ENCODE results near the gene TJAP1.
"Not testable (repeated sequence)": the region's sequence is repeated elsewhere in the genome, so short reads cannot be mapped to it uniquely, and the experiment has no call there.

Gene TJAP1

DNA sequence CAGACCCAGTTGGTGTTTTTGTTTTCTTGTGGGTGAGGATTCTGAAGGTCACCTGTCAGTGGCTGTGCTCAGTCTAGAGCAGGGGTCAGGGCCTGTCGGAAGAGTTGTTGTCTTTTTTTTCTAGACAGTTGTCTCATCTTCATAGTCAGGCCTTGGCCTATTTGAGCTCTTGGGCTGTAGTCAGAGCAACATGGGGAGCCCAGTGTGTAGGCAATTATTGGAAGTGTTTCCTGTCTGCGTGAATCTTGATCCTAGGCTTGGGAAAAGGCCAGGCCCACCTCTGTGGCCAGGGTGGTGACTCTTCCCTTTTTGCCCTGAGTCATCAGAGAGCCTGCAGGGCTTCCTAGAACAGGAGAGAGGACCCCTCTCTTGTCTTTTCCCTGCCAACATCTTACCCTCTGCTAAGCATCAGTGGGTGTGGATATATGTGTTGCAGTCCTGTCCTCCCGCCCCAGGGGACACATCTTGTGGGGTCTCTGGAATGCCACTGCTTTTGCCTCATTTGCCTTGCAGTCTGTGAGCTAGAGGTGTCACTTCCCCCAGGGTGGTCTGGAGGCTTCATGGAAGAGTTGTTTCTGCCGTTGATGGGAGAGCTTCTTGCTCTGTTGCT, 11.4 kb downstream of the TJAP1 start:
- DNase-seq: no peak

DNA sequence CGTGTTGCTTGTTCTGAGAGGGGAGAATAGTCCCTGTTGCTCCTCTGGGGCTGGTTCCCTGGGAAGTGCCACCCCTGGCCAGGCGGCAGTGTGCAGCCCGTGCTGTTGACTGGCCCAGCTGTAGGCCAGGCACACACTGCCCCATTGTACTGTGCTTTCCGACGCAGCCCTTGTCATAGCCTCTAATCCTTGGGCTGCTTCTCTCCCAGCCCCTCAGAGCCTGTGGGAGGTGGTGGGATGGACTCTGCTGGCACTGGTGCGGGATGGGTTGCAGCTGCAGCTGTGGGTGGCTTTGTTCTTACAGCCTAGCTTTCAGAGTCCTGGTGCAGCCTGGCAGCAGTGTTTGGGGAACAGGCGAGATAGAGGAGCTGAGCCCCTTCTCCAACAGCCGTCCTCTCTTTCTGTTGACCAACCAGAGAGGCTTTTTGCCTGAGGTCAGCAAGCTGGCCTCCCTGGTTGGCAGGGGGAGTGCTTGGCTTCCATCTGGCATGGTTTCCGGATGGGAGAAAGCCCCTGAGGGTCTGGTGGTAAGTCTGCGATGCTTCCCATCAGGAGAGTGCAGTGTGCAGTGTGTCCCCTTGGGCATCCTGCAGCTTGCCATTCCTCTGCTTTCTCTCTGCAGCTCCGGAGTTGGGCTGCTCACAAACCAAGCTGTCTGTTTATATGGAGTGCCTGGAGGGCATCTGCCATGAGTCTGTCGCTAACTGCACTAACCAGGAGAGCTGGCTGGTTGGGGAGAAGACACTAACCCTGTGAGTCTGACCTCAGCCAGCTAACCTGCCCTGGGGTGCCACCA, 12.1 kb downstream of the TJAP1 start:
- no peak for DNase-seq

DNA sequence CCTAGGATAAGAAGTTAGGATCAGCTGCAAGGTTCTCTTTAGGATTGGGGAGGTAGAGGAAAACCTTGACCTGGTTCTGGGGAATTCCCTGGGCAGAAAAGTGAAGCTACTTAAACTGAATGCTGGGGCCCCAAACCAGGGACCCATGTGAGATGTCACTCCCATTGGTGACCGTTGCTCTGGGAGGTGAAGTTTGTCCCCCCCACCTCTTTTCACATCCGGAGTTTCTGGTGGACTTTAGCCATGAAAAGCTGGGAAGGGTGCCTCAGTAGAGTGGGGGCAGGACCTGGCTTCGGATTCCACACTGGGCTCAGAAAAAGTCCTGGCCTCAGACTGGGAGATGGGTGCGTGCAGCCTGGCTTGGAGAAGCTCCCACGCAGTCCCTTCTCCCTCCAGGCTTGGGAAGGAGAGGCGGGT, 13.2 kb downstream of the TJAP1 start:
- no peak for DNase-seq

DNA sequence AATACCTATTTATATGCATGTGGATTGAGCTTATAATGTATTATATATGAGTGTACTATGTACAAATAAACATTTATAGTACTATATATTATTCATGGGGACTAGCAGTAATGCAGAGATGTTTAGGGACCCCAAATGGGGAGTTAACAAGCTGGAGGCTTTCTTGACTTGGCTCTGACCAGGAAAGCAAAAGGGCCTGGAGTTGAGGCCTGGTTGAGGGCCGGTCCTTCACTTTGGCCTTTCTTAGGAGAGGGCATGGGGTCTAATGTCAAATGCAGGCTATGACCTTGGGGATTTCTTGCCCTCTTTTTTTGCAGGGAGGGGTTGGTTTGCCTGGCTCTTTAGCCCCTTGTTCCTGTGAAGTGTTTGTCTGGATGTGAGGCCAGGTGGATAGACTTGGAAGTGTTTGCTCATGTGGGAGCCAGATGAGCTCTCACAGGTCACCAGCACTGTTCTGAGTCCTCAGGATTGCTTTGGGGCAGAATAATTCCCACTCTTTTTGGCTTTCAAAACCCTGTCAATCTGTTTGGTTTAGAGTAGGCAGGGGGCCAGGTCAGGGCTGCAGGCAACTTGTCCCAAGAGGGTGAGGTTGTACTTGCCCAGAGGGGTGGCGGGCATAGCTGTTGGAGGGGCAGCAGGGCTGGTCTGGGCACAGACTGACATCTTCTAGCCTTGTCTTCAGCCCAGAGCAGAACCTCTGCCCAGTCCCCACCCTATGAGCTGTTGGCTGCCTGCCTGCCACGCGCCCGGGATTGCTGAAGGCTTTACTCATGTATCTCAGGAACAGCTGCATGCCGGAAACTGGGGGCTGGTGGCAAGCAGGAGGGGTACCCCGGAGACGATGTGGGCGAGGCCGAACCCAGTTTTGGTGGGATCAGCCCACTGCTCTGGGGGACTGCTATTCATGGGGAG, 14.6 kb downstream of the TJAP1 start:
- DNase-seq: no peak

DNA sequence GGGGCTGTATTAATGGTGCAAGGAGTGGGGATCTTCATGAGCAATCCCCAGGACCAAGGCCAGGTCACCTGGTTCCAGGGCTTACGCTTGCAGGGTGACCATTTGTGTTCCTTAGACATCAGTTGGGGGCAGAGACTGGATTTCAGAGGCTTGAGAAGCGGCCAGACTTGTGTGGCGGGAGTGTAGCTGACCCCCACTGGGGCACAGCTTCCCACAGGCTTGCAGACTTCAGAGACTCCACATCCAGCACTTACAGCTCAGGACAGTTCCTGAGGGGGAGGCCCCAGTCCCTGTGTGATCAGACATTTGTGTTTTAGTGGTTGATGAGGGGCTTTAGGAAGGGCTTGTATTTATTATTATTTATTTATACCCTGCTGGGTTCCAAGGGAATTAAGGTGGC, 15.3 kb downstream of the TJAP1 start:
- DNase-seq: no peak

DNA sequence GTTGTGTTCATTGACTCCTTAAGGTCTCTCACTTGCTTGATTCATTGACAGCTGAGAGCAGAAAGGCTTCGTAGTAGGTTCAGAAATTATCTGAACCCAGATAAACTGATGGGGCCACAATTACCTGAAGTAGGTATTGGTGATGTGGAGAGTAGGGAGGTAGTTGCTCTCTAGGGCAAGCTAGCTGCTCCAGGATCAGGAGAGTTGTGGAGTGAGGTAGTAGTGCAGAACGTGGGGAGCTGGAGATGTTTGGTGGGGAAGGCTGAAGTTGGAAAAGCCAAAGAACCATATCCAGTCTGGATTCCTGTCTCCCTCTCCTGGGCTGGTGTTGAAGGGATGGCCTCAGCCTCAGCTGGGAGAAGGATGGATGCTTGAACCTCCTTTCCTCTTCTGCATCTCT, 15.9 kb downstream of the TJAP1 start:
- no peak for DNase-seq

DNA sequence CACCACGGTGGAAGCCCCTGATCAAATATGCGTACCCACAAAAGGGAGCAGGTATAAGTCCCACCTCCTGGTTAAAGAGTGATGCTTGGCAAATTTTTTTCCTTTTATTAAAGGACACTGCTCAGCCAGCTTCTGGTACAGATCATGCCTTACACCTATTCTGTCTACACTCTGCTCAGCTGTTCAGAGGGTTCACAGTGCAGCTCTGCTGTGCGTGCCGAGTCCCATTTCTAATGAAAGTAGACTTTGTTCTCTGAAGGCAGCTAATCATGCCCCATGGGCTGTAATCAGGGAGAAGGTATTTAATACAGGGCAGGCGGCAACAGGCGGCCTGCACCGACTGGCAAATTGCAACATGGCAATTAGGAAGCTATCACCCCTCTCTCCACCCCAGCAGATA, 16.5 kb downstream of the TJAP1 start:
- DNase-seq: no peak

DNA sequence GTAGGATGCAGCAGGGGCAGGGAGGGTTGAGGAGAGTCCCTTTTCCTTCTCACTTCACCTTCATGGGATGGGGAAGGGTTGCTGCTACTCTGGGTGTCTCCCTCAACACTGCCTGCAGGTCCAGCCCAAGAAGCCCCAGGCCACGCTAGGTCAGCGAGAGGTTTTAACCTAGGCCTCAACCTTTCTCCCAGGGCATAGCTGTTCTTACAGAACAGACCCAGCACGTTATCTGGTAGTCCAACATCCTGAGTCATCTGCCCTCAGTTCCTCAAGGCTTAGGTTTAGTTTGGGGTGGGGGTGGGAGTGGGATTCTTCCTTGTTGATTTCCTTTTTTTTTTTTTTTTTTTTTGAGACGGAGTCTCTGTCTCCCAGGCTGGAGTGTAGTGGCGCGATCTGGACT, 17.0 kb downstream of the TJAP1 start:
- no peak for DNase-seq

DNA sequence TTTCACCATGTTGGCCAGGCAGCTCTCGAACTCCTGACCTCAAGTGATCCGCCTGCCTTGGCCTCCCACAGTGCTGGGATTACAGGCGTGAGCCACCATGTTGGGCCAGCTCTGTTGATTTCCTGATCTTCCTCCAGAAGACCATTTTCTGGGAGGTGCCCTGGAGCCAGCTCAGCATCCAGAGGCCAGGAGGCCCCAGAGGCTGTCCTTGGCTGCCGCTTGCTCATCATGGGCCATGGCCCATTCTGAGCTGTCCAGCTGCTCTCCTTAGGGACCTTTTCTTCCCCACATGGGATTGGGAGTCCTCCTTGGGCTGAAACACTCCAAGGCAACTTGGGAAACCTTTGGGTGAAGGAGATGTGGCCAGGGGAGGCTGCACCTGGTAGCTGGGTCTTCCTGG, 17.4 kb downstream of the TJAP1 start:
- no peak for DNase-seq

DNA sequence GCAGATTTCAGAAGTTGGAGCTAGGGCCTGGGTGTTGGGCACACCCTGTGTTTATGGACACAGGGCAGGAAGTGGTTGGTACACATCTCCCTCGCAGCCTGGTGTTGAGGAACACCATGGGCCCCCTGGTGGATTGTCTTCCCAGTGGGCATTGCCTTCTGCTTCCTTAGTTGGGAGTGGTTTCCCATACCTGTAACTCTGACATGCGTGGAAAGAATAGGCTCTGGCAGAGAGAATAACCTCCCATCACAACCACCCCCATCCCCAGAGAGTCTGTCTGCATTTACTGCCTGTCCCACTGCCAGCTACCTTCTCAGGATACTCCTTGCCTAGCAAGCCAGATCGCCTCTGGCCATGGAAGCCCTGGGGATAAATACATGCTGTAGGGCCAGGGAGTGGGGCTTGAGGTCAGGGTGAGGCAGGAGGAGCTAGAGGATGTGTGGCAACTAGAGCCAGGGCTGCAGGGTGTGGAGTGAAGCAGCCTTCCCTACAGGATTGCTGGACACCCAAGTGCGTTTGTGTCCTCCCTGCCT, 18.1 kb downstream of the TJAP1 start:
- no peak for DNase-seq

DNA sequence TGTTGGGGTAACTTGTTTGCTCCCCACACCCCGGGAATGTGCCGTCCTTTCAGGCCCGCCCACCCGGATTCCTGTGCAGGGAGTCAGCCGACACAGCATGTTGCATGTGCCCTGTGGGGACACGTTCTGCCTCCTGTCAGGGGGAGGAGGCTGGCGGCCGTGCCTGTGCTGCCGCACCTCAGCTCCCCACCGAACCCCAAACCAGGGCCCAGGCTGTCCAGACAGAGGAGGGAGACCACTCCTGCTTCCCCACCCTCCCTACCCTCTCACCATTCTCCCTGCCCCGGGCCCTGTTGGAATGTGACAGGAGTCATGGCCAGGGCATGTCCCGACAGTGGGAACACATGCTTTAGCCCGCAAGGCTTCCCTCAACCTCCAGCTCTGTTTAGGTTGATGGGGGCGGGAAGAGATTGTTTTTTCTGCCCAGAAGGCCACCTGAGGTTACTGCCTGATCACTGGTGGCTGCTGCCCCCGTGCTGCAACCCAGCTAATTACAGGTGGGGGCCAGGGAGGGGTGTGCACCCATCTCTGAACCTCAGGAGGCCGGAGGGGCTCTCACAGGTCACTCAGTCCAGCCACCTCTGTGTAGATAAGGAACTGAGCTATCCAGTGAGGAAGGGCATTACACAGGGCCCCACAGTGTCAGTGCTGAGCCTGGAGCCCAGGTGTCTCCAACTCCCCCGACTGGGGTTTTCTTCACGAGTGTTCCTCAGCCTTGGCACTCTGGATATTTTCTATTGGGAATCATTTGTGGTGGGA, 19.2 kb downstream of the TJAP1 start:
- DNase-seq: no peak

DNA sequence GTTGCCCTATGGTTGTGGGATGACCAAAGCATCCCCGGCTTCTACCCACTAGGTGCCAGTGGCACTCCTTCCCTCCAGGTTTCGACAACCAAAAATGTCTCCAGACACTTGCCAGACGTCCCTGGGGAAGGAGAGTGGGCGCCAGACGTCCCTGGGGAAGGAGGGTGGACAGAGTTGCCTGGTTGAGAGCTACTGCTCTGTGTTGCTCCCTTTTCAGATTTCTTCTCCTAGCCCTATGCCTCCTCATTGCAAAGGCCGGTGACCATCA, 19.7 kb downstream of the TJAP1 start:
- no peak for DNase-seq

DNA sequence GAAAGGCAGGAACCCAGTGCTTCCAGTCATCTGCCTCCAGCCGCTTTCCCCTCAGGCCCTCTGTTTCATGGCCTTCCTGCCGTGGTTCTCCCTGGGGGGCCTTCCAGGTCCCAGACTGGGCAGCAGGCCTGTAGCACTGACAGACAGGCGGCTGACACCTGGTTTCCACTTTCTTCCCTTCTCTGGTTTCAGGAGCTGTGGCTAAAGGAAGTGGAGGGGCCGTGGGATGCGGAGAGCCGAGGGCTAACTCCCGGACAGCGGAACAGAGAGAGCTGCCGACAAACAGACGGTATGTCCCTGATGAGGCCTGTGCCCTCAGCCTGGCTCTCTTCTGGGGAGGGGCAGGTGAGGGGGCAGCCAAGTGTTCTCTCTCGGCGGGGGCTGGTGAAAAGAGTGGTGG, 20.3 kb downstream of the TJAP1 start:
- DNase-seq: no peak

DNA sequence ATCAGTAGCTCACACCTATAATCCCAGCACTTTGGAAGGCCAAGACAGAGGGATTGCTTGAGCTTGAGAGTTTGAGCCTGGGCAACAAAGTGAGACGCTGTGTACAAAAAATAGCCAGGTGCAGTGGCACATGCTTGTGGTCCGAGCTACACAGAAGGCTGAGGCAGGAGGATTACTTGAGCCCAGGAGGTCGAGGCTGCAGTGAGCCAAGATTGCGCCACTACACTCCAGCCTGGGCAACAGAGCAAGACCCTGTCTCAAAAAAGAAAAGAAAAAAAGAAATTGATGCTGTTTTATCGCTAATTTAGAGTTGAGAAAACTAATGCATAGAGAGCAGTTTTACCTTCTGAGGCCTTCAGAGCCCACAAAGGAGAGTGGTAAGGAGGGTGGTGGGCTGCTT, 20.9 kb downstream of the TJAP1 start:
- DNase-seq: not testable (repeated sequence)

DNA sequence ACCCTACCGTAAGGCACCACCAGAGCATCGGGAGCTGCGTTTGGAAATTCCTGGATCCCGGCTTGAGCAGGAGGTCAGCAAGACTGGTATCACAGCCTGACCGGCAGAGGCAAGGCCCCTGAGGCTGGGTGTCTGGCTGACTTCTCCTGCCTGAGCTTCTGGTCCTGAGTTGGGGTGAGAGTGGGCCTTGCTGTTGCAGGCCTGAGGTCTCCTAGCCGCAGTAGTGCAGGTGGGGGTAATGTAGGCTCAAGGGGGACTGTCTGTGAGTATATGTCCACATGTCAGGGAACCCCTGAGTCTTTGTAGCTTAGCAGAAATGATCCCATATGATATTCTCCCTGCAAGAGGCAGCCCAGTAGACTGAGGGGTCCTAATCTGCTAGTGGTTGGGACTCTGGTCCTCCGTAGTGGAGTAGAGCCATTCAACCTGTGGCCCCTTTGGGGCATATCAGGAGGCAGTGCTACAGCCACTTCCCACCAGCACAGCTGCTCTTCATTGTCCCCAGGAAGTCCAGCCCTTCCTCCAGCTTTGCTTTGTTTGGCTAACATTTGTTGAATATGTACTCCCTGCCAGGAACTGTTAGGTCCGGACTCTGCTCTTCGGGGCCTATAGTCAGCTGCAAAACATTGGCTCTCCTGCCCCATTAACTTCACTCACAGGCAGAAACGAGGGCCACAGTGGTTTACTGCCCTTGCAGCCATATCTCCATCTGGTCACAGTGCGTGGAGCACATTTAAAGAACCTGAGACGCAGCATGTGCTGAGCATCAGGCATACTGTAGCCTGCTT, 21.9 kb downstream of the TJAP1 start:
- no peak for DNase-seq

DNA sequence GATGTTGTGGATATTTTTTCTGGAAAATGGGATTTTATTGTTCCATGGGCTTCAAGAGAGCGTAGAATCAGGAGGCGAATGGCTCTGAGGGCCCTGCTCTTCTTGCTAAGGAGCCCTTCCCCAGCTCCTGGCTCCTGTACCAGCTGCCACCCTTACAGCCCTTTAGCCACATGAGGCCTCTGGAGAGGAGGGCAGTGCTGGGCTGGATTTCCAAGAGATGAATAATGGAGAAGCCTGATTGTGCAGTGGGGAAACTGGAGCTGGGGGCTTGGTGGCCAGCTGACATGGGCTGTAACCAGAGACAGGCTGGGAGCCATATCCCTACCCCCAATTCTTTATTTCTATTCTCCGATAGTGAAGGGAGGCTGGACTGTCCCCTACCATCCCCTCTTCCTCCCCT, 23.6 kb downstream of the TJAP1 start:
- no peak for DNase-seq

DNA sequence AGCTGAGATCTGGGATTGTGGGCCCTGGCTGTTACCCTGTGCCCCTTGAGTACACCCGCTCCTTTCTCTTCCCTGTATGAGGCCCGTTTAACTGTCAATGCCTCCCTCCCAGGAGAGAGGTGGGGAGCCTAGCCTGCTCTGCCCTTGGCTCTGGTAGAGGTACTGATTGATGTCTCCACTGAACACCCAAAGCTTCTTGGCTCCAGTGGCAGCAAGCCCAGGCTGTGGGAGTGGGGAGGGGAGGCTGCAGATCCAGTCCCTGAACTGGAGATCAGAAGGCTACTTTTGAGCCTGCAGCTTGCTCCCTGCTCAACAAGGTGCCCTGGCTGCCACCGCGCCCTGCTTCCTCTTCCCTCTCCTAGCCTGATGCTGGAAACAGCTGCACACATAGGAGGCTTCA, 25.3 kb downstream of the TJAP1 start:
- DNase-seq: no peak

DNA sequence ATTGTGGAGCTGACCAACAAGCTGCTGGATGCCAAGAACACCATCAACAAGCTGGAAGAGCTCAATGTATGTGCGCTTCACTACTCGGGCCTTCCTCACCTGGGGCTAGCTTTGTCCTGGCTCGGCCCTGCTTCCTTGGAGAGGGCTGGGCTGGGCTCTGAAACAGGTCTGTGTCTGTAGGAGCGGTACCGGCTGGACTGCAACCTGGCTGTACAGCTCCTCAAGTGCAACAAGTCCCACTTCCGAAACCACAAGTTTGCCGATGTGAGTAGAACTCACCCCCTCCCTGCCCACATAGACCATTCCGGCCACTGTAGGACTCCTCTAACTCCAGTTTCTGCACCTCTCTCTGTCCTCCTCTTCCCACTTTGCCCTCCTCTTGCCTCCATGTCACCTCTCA, 26.1 kb downstream of the TJAP1 start:
- no peak for DNase-seq

DNA sequence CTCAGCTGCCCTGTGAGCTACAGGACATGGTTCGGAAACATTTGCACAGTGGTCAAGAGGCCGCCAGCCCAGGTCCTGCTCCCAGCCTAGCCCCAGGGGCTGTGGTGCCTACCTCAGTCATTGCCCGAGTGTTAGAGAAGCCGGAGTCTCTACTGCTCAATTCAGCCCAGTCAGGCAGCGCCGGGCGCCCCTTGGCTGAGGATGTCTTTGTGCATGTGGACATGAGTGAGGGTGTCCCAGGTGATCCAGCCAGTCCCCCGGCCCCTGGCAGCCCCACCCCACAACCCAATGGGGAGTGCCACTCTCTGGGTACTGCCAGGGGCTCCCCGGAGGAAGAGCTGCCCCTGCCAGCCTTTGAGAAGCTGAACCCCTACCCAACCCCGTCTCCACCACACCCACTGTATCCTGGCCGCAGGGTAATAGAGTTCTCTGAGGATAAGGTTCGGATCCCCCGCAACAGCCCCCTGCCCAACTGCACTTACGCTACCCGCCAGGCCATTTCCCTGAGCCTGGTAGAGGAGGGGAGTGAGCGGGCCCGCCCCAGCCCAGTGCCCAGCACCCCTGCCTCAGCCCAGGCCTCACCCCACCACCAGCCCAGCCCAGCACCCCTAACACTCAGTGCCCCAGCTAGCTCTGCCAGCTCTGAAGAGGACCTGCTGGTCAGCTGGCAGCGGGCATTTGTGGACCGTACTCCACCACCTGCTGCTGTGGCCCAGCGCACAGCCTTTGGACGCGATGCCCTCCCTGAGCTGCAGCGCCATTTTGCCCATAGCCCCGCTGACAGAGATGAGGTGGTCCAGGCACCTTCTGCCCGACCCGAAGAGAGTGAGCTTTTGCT, 27.6 kb downstream of the TJAP1 start:
- no peak for DNase-seq

DNA sequence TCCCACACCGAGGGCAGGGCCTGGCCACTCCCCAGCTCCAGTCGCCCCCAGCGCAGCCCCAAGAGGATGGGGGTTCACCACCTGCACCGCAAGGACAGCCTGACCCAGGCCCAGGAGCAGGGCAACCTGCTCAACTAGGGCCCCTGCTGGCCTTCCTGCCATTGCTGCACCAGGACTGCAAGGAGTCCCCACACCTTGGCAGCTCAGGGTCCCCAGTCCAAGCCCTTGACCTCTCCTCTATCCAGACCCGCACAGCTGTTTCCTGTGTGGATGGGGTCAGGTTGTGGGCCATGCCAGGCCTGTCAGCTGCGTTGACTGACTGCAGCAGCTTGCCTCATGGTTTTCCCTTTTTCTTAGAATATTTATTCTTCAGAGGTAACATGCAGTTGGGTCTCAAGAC, 28.3 kb downstream of the TJAP1 start:
- no peak for DNase-seq

DNA sequence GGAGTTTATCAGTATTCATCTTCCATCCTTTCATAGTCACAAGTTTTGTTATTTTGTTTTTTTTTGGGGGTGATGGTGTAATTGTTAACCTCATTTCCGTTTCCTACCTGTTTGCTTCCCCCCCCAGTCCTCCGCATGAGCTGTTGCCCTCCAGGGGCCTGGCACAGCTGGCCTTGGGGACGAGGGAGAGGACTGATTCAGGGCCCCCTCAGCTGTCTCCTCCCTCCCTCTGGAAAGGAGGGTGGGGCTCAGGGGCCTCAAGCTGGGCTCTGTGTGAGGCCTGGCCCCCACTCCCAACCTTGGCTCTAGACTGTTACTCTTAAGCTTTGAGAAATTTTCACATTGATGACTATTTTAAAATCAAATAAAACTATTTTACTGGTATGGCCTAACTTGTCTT, 28.8 kb downstream of the TJAP1 start:
- no peak for DNase-seq
